ENCODE data around the gene NENF. TPM values are rescaled to one million over a fixed set of nuclear protein-coding genes. Genes with fewer than 3 reads are reported as not detected.

Gene NENF
- total RNA-seq, 1 experiment from 2014 or later: 114 TPM

- no peak for DNase-seq (ENCODE audit: low read depth, low spot score)
Measured at GRCh38 chr1:212423879-212424278, 8.8 kb upstream of the NENF start.

DNA sequence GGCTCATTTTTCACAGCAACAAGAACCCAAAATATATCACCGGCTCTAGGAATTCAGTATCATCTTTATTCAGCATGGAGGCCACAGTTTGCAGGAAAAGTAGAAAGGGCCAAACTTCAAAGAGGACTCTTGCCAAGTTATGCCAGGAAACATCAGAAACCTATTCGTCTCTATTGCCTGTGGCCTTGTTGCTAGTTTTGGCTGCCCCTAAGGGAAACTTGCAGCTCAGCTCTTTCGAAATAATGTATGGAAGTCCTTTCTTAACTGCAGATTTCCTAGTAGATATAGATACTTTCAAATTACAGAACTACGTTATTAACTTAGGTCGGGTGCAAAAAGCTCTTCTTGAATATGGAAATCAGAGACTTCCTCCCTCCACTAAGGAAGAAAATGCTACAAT, 4.2 kb upstream of the NENF start:
- in situ Hi-C loops (cut with HindIII; ENCODE audit: low pct_unique_long_range_greater_than_20kb, low sequenced_read_pairs): no loop called here

More at GRCh38 chr1:212423879-212424278, 8.8 kb upstream of the NENF start:
- in situ Hi-C loops (cut with HindIII; ENCODE audit: low pct_unique_long_range_greater_than_20kb, low sequenced_read_pairs): no loop called here

GRCh38 chr1:212430416-212430815, 2.3 kb upstream of the NENF start:
- in situ Hi-C loops (cut with HindIII; ENCODE audit: low pct_unique_long_range_greater_than_20kb, low sequenced_read_pairs): no loop called here
- no peak for DNase-seq (ENCODE audit: low read depth, low spot score)

More for the DNA sequence above, 4.2 kb upstream of the NENF start:
- DNase-seq (ENCODE audit: low read depth, low spot score): no peak

DNA sequence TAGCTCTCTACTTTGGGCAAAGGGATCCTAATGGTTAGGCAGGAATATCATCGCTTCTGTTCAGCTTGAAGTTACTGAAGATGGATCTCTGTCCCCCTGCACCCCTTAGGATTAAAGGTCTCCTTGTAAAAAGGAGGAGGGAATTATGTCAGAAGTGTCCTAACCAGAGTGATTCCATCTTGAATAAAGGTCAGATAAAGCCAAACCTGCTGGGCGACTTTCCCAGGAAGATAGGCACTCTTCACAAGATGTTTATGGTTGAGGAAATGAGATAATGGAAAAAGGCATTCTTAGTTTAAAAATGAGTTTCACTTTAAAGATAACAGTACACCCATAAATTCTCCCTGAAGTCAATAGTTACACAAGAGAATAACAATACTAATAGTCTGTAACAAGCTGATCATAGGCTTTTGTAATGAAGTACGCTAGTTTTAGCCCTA, 1.7 kb upstream of the NENF start:
- in situ Hi-C loops (cut with HindIII; ENCODE audit: low pct_unique_long_range_greater_than_20kb, low sequenced_read_pairs): no loop called here

GRCh38 chr1:212431644-212432043, 1.1 kb upstream of the NENF start:
- no peak for DNase-seq (ENCODE audit: low read depth, low spot score)

More for the DNA sequence above, 1.7 kb upstream of the NENF start:
- DNase-seq (ENCODE audit: low read depth, low spot score): no peak

GRCh38 chr1:212432272-212432660, 454 bp upstream of the NENF start:
- in situ Hi-C loops (cut with HindIII; ENCODE audit: low pct_unique_long_range_greater_than_20kb, low sequenced_read_pairs): no loop called here

More at GRCh38 chr1:212431644-212432043, 1.1 kb upstream of the NENF start:
- in situ Hi-C loops (cut with HindIII; ENCODE audit: low pct_unique_long_range_greater_than_20kb, low sequenced_read_pairs): no loop called here

GRCh38 chr1:212433577-212434462, 1.1 kb downstream of the NENF start:
- no peak for DNase-seq (ENCODE audit: low read depth, low spot score)
- in situ Hi-C loops (cut with HindIII; ENCODE audit: low pct_unique_long_range_greater_than_20kb, low sequenced_read_pairs): no loop called here

More at GRCh38 chr1:212432272-212432660, 454 bp upstream of the NENF start:
- no peak for DNase-seq (ENCODE audit: low read depth, low spot score)

GRCh38 chr1:212434992-212435391, 2.3 kb downstream of the NENF start:
- DNase-seq (ENCODE audit: low read depth, low spot score): no peak
- in situ Hi-C loops (cut with HindIII; ENCODE audit: low pct_unique_long_range_greater_than_20kb, low sequenced_read_pairs): no loop called here

DNA sequence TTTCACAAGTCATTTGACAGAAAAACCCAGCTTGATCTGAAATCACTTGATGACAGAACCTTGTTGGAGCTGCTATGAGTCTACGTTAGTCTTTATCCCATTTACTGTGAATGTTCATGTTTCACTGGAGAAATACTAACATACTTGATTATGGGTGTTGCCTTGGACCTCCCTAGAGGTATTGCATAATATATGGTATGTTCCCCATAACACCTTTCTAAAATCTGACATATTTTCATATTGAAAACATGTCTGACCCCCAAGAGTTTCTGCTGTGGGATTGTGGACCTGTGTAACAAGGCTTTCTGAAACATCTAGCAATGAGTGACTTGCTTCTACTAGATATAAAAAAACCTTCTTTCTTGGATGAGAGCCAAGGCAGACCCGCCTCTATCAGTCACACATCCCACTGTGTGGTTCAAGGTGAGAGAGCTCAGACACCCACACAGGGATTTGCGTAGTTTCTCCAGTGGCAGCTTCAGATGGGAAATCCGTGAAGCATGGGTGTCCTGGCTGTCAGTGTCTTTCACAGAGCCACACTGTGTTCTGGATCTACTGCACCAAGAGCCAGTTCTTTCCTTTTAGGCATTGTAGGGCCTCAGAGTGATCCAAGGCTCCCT, 4.6 kb downstream of the NENF start:
- no peak for DNase-seq (ENCODE audit: low read depth, low spot score)
- in situ Hi-C loops (cut with HindIII; ENCODE audit: low pct_unique_long_range_greater_than_20kb, low sequenced_read_pairs): no loop called here

DNA sequence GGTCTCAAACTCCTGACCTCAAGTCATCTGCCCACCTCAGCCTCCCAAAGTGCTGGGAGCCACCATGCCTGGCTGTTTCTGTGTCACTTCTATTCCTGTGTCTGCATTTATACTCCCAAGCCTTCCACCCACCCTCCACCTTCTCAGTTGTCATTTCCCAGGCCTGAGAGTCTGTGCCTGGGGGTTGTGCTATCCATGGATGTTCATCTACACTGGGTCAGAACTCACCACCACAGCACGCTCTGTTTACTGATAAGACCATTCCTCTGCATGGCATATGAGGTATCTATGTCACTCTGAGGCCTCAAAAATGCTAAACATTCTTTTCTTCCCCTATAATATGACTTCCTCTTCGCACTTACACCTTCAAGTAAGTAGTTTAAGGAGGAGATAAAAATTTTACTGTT, 6.1 kb downstream of the NENF start:
- DNase-seq (ENCODE audit: low read depth, low spot score): no peak
- in situ Hi-C loops (cut with HindIII; ENCODE audit: low pct_unique_long_range_greater_than_20kb, low sequenced_read_pairs): no loop called here

DNA sequence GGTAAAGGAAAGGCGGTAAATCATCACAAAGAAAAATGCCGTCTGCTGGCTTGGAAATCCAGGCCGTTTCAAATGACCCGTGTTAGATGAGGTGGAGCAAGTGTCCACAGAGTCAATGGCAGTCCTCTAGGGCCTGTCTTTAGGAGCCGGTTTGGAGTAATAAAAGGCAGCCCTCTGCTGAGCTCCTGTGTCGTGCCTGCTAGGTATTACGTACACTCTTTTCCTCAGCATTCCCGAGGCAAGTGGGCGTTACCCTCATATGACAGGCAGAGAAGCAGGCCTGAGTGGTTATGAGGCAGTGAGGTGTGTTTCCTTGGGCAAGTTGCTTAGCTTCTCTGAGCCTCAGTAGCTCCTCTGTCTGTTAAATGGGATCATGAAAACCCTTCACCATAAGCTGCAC, 7.7 kb downstream of the NENF start:
- in situ Hi-C loops (cut with HindIII; ENCODE audit: low pct_unique_long_range_greater_than_20kb, low sequenced_read_pairs): no loop called here
- no peak for DNase-seq (ENCODE audit: low read depth, low spot score)

GRCh38 chr1:212442408-212442807, 9.7 kb downstream of the NENF start:
- in situ Hi-C loops (cut with HindIII; ENCODE audit: low pct_unique_long_range_greater_than_20kb, low sequenced_read_pairs): no loop called here
- DNase-seq (ENCODE audit: low read depth, low spot score): no peak

- in situ Hi-C loops (cut with HindIII; ENCODE audit: low pct_unique_long_range_greater_than_20kb, low sequenced_read_pairs): no loop called here
- no peak for DNase-seq (ENCODE audit: low read depth, low spot score)
Measured at GRCh38 chr1:212446333-212446732, 13.6 kb downstream of the NENF start.

DNA sequence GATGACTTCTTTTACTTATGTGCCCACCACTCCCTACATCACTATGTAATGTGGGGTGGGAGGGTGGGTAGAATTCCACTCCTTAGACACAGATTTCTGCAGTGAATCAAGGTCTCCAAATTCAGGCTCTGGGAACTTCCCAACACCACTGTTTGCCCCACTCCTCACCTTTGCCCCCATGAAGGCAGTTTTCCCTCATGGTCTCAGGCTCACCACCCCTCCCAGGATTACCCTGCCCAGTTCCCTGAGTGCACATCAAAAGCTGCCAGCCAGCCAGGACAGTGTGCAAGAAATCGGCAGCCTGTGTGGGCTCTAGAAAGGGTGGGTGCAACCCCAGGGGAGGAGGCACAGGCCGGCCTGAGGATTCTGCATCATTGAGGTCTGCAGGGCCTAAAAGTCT, 14.8 kb downstream of the NENF start:
- in situ Hi-C loops (cut with HindIII; ENCODE audit: low pct_unique_long_range_greater_than_20kb, low sequenced_read_pairs): no loop called here

DNA sequence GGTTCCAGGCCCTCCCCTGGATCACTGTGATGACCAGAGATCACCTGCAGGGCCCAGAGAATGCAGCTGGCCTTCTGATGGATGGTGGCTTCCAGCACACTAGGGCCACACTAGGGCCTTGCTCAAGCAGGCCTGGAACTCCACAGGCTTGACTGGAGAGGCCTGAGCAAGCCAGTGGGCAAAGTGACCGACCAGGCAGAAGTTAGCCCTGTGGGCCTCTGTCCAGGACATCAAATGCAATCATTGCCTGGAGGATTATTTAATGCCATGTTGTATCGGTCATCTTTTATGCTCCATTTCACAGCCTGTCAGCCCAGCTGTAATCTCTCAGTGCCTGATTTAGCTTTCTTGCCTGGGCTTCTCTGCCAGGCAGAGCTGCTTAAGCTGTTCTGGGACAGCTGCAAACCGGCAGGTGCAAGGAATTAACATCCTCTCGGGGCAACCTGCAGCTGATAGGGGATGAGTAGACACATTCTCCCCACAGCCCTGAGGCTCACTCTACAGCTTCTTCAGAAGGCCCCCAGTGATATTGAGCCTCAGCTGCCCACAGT, 17.7 kb downstream of the NENF start:
- no peak for DNase-seq (ENCODE audit: low read depth, low spot score)
- in situ Hi-C loops (cut with HindIII; ENCODE audit: low pct_unique_long_range_greater_than_20kb, low sequenced_read_pairs): no loop called here

More for the DNA sequence above, 14.8 kb downstream of the NENF start:
- no peak for DNase-seq (ENCODE audit: low read depth, low spot score)

DNA sequence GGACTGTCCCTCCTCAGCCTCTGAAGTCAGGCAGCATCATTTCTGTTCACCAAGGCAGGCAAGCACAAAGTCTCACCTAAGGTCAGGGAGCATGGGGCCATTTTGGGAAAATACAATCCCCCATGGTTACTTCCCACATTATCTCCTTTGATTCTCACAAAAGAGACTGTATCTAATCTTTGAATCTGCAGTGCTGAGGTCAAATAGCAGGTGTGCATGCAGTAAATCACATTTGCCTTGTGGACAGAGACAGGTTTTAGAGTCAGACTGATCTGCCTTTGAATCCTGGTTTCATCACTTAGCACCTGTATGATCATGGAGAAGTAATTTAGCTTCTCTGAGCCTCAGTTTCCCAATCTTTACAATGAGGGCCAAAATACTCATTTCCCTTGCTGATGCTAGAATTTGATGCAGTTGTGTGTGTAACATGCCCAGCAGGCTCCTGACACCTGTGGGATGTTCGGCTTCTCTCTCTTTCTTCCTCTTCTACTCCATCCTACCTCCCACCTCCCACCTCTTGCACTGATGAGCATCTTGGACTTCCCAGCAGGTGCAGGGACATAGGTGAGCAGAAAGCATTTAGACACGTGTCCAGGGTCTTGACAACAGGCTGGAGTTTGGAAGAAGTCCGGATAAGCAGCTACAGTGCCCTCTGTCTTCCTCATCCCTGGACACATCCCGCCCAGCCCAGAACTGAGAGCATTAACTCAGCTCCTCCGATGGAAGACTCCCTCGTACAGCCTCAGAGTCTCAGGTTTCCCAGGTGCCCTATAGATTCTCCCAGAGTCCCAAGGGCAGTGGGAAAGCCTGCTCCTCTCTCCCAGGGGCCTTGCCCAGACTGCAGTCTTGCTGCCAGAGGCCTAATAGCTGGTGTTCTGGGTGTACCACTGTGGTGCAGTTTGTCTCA, 18.9 kb downstream of the NENF start:
- in situ Hi-C loops (cut with HindIII; ENCODE audit: low pct_unique_long_range_greater_than_20kb, low sequenced_read_pairs): no loop called here
- no peak for DNase-seq (ENCODE audit: low read depth, low spot score)

DNA sequence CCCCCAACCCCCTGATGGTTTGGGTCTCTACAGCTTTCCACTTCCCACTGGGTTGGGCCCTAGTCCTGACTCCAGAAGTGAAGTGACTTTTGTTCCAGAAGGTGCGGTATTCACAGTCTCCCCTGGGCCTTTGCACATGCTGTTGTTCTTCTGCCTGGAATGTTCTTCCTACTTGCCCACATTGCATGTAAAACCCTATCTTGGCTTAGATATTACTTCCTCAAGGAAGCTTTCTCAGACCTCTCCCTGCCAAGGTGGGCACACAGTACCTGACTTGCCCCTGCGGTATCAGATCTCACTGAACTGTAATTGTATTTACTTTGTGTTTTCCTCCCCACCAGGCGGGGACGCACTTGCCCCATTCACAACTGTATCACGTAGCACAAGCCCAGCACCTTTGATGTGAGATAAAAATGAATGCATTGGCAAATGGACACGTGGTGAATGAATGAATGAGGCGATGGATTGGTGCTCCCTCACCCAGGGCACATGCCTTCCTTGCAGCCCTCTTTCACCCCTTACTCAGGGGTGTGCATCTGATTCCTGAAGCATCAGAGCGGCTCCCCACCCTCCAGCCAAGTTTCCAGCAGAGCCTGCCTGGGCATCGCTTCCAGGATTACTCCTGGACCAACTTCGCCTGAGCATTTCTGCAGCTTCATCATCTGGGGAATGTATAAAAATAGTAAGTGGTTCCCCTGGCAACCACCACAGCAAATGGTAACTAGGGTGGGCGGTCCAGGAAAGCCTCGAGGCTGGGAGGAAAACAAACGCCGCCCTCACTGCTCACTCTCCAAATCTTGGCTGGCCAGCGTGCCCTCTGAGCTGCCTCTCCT, 19.8 kb downstream of the NENF start:
- in situ Hi-C loops (cut with HindIII; ENCODE audit: low pct_unique_long_range_greater_than_20kb, low sequenced_read_pairs): no loop called here
- no peak for DNase-seq (ENCODE audit: low read depth, low spot score)
